Femur (tissue), 1 donor: ENCODE measurements around the gene SH3D19.
"Not testable (repeated sequence)": the region's sequence is repeated elsewhere in the genome, so short reads cannot be mapped to it uniquely, and the experiment has no call there.

Source experiments
- DNase-seq: peaks from one replicate; pipeline ENCODE4 v3.0.0-alpha.2; 2017

SH3D19 gene

DNA sequence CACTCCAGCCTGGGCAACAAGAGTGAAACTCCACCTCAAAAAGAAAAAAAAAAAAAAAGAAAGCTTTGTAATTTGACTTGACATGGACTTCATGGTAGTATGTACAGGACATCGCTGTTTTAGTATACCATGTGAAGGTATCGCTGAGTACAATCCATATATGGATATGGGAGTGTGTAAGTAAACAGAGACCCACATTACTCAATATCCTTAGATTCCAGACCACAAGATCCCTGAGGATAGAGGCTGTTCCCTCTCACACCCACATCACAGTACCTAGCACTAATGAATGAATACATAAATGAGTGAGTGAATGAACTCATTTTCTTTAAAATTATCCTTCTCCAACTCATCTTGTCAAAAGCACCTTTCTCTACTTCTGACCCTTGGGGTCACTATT is 234.4 kb downstream of the SH3D19 start:
- no peak for DNase-seq

DNA sequence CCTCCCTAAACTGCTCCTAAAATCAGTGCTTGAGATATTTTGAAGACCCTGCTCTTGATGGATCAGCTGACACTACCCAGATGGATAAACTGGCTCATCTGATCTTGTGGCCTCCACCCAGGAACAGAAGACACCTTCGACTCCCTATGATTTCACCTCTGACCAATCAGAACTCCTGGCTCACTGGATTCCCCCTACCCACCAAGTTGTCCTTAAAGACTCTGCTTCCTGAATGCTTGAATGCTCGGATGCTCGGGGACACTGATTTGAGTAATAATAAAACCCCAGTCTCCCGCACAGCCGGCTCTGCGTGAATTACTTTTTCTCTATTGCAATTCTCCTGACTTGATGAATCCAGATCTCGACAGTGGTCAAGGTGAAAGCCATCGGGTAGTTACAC is 237.9 kb downstream of the SH3D19 start:
- no peak for DNase-seq

DNA sequence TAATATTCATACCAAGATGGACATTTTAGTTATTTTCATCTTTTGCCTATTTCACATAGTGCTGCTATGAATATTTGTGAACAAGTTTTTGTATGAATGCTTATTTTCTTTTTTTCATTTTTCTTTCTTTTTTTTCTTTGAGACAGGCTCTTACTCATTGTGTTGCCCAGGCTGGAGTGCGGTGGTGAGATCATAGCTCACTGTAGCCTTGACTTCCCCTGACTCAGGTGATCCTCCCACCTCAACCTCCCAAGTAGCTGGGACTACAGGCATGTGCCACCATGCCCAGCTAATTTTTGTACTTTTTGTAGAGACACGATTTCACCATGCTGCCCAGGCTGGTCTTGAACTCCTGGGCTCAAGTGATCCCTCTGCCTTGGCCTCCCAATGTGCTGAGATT is 247.4 kb downstream of the SH3D19 start:
- not testable (repeated sequence) for DNase-seq

DNA sequence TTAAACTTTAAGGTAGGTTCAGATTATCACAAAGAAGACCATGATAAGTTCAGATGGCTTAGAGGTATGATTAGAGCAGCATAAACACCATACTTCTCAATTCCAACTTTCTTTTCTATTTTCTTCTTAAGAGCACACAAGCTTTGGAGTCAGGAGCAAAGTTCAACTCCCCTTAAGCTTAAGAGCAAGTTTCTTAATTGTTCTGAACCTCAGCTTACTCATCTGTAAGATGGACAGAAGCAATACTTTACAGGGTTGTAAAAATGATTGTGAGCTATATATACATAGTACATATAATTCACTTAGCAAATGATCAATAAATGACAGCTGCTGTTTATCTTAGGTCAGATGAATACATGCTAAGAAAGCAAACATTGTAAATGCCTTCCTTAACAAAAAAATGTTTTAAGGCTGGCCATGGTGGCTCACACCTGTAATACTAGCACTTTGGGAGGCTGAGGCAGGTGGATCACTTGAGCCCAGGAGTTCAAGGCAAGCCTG is 250.9 kb downstream of the SH3D19 start:
- DNase-seq: no peak
